IMR-90 (cell line): ENCODE measurements around the gene SERPINA6. TPM values are rescaled to one million over a fixed set of nuclear protein-coding genes. Genes with fewer than 3 reads are reported as not detected.
A peak's percentile ranks its signal among the peaks of the same experiment; 100 is the strongest.

Experiments used
- ATAC-seq: fragments of 200-7000 bp; cut with Tn5 transposase; 2 replicates; pipeline ENCODE4 v1.9.1; 2020; ENCODE audit warnings: low read depth, mild to moderate bottlenecking, moderate library complexity
- BruUV-seq: library from RNA; stranded (reverse); fragments of 400-500 nt; replicated peaks from 2 replicates; lab custom pipeline; 2021; lab: Mats Ljungman, UMichigan
- CTCF ChIA-PET: fragments of 300-600 bp; formaldehyde crosslinking; extraction: SDS; loops from one replicate; lab custom pipeline; 2021; ENCODE audit warnings: antibody characterized with exemption; lab: Yijun Ruan, JAX
- POLR2A ChIA-PET: fragments of 300-600 bp; sonication (Branson Sonifier 250); formaldehyde crosslinking; loops from one replicate; lab custom pipeline; 2022; ENCODE audit warnings: antibody characterized with exemption; ENCODE audit not compliant: unreplicated experiment; lab: Charles Lee
- DNase-seq: peaks from one replicate; pipeline ENCODE4 v3.0.0; 2013
- H2AFZ ChIP-seq: replicated peaks from 2 replicates; pipeline ENCODE3; 2013; ENCODE audit warnings: low read length, mild to moderate bottlenecking; ENCODE audit not compliant: poor library complexity
- H2AK5ac ChIP-seq: 2 replicates; pipeline ENCODE4 v1.6.1; 2013; ENCODE audit warnings: low read depth, low read length, inconsistent platforms
- H2AK9ac ChIP-seq: replicated peaks from 2 replicates; pipeline ENCODE3; 2013; ENCODE audit warnings: mild to moderate bottlenecking, low read depth, low read length, moderate library complexity; ENCODE audit not compliant: poor library complexity
- H2BK120ac ChIP-seq: 2 replicates; pipeline ENCODE4 v1.6.1; 2013; ENCODE audit warnings: low read depth, low read length, inconsistent platforms
- H2BK15ac ChIP-seq: 3 replicates; pipeline ENCODE4 v1.6.1; 2013; ENCODE audit warnings: low read depth, low read length, inconsistent platforms
- H2BK20ac ChIP-seq: 2 replicates; pipeline ENCODE4 v1.6.1; 2013; ENCODE audit warnings: low read depth, mild to moderate bottlenecking, inconsistent platforms, low read length, moderate library complexity
- H2BK5ac ChIP-seq: 2 replicates; pipeline ENCODE4 v1.6.1; 2013; ENCODE audit warnings: mild to moderate bottlenecking, low read depth, low read length, inconsistent platforms; ENCODE audit not compliant: poor library complexity, severe bottlenecking
- H3K14ac ChIP-seq: replicated peaks from 2 replicates; pipeline ENCODE4 v1.6.1; 2013; ENCODE audit warnings: low read depth, low read length, inconsistent platforms
- H3K18ac ChIP-seq: 2 replicates; pipeline ENCODE4 v1.6.1; 2013; ENCODE audit warnings: low read depth, low read length, control low read depth
- H3K23ac ChIP-seq: 2 replicates; pipeline ENCODE4 v1.6.1; 2013; ENCODE audit warnings: low read depth, low read length, inconsistent platforms
- H3K27ac ChIP-seq: 2 replicates; pipeline ENCODE4 v1.5.1; 2013; ENCODE audit warnings: mild to moderate bottlenecking, control low read depth, low read length; ENCODE audit not compliant: insufficient read depth
- H3K27me3 ChIP-seq: 2 replicates; pipeline ENCODE4 v1.6.1; 2013; ENCODE audit warnings: low read length; ENCODE audit not compliant: control insufficient read depth, insufficient read depth
- H3K36me3 ChIP-seq: 2 replicates; pipeline ENCODE4 v1.6.1; 2013; ENCODE audit warnings: low read length, mixed read lengths; ENCODE audit not compliant: control insufficient read depth, insufficient read depth
- H3K4ac ChIP-seq: 2 replicates; pipeline ENCODE4 v1.6.1; 2013; ENCODE audit warnings: low read depth, low read length, inconsistent platforms
- H3K4me1 ChIP-seq: 2 replicates; pipeline ENCODE4 v1.6.1; 2013; ENCODE audit warnings: low read length, mixed read lengths; ENCODE audit not compliant: control insufficient read depth, insufficient read depth
- H3K4me2 ChIP-seq: 2 replicates; pipeline ENCODE4 v1.6.1; 2013; ENCODE audit warnings: low read depth, mild to moderate bottlenecking, control low read depth, low read length, moderate library complexity
- H3K4me3 ChIP-seq: 2 replicates; pipeline ENCODE4 v1.5.1; 2013; ENCODE audit warnings: low read depth, mild to moderate bottlenecking, control low read depth, low read length, moderate library complexity; ENCODE audit not compliant: insufficient read depth
- H3K56ac ChIP-seq: 2 replicates; pipeline ENCODE4 v1.6.1; 2013; ENCODE audit warnings: low read length, inconsistent platforms; ENCODE audit not compliant: insufficient read depth; ENCODE audit errors: extremely low read depth
- H3K79me1 ChIP-seq, 2 experiments: 2 replicates each; pipeline ENCODE4 v1.6.1; 2013; ENCODE audit warnings: low read length in 2 of 2, inconsistent platforms in 1 of 2, low read depth in 1 of 2
- H3K9ac ChIP-seq: 2 replicates; pipeline ENCODE4 v1.6.1; 2013; ENCODE audit warnings: low read depth, low read length, control low read depth
- H3K9me1 ChIP-seq: 2 replicates; pipeline ENCODE4 v1.6.1; 2013; ENCODE audit warnings: low read length, inconsistent platforms; ENCODE audit not compliant: insufficient read depth
- H3K9me3 ChIP-seq: 2 replicates; pipeline ENCODE4 v1.6.1; 2013; ENCODE audit warnings: low read length; ENCODE audit not compliant: control insufficient read depth, insufficient read depth
- H4K20me1 ChIP-seq: 2 replicates; pipeline ENCODE4 v1.6.1; 2013; ENCODE audit warnings: low read length, inconsistent platforms; ENCODE audit not compliant: insufficient read depth
- H4K5ac ChIP-seq: 2 replicates; pipeline ENCODE4 v1.6.1; 2013; ENCODE audit warnings: mild to moderate bottlenecking, low read depth, low read length, control low read depth
- H4K8ac ChIP-seq, 2 experiments: 2 replicates each; pipeline ENCODE4 v1.6.1; 2013; ENCODE audit warnings: low read depth in 2 of 2, low read length in 2 of 2, control low read depth in 1 of 2, inconsistent platforms in 1 of 2
- H4K91ac ChIP-seq: 2 replicates; pipeline ENCODE4 v1.6.1; 2013; ENCODE audit warnings: low read depth, low read length, inconsistent platforms; ENCODE audit not compliant: insufficient read depth
- BHLHE40 ChIP-seq: fragments of 150-350 bp; IDR thresholded peaks from 2 replicates; pipeline ENCODE4 v1.6.1; 2016; ENCODE audit warnings: mild to moderate bottlenecking, low read depth, low read length
- CEBPB ChIP-seq: IDR thresholded peaks from 2 replicates; pipeline ENCODE4 v1.6.1; 2012; ENCODE audit warnings: low read depth, low read length, improper control_type of control experiment
- CHD1 ChIP-seq: IDR thresholded peaks from 2 replicates; pipeline ENCODE4 v1.6.1; 2012; ENCODE audit warnings: low read depth, low read length, improper control_type of control experiment
- CTCF ChIP-seq: conservative IDR thresholded peaks from 2 replicates; pipeline ENCODE4 v1.5.1; 2012; ENCODE audit warnings: mild to moderate bottlenecking, low read depth, low read length, improper control_type of control experiment
- ELK1 ChIP-seq: fragments of 150-350 bp; IDR thresholded peaks from 2 replicates; pipeline ENCODE4 v1.6.1; 2016; ENCODE audit warnings: low read depth, mild to moderate bottlenecking, low read length, moderate library complexity, borderline replicate concordance
- FOS ChIP-seq: fragments of 150-350 bp; IDR thresholded peaks from 2 replicates; pipeline ENCODE4 v1.6.1; 2016; ENCODE audit warnings: low read depth, low read length
- MAFK ChIP-seq: IDR thresholded peaks from 2 replicates; pipeline ENCODE4 v1.6.1; 2012; ENCODE audit warnings: low read depth, low read length, improper control_type of control experiment
- MAZ ChIP-seq: IDR thresholded peaks from 2 replicates; pipeline ENCODE4 v1.6.1; 2012; ENCODE audit warnings: low read depth, mild to moderate bottlenecking, low read length, improper control_type of control experiment, moderate library complexity, borderline replicate concordance
- MXI1 ChIP-seq: IDR thresholded peaks from 2 replicates; pipeline ENCODE4 v1.6.1; 2012; ENCODE audit warnings: low read depth, mild to moderate bottlenecking, low read length, moderate library complexity, borderline replicate concordance
- NFE2L2 ChIP-seq: fragments of 150-350 bp; IDR thresholded peaks from 2 replicates; pipeline ENCODE4 v1.6.1; 2016; ENCODE audit warnings: low read depth, mild to moderate bottlenecking, low read length
- POLR2A ChIP-seq: IDR thresholded peaks from 2 replicates; pipeline ENCODE4 v1.6.1; 2012; ENCODE audit warnings: mild to moderate bottlenecking, low read depth, low read length
- RAD21 ChIP-seq: IDR thresholded peaks from 2 replicates; pipeline ENCODE4 v1.6.1; 2012; ENCODE audit warnings: low read length, improper control_type of control experiment
- RCOR1 ChIP-seq: IDR thresholded peaks from 2 replicates; pipeline ENCODE4 v1.6.1; 2012; ENCODE audit warnings: mild to moderate bottlenecking, low read length, improper control_type of control experiment; ENCODE audit not compliant: insufficient replicate concordance
- RFX5 ChIP-seq: IDR thresholded peaks from 2 replicates; pipeline ENCODE4 v1.8.0; 2012; ENCODE audit warnings: low read depth, mild to moderate bottlenecking, low read length, moderate library complexity
- SMC3 ChIP-seq: fragments of 150-350 bp; IDR thresholded peaks from 2 replicates; pipeline ENCODE4 v1.6.1; 2016; ENCODE audit warnings: low read depth, mild to moderate bottlenecking, antibody characterized with exemption, low read length, moderate library complexity
- USF2 ChIP-seq: fragments of 150-350 bp; IDR thresholded peaks from 2 replicates; pipeline ENCODE4 v1.6.1; 2017; ENCODE audit warnings: mild to moderate bottlenecking, antibody characterized with exemption, low read length, low read depth
- WGBS, 2 experiments: methylation state at CpG; one replicate each; pipeline versions ENCODE4 v1.1.5 to v1.1.7; 2013; ENCODE audit warnings: missing lambda C conversion rate in 2 of 2; ENCODE audit not compliant: insufficient read length in 1 of 2; ENCODE audit errors: extremely low coverage in 2 of 2; 5-methylcytosine and 5-hydroxymethylcytosine counted together
- dilution Hi-C: fragments of 300-500 bp; cut with HindIII; formaldehyde crosslinking; loops from one replicate; pipeline ENCODE4 v1.14.3; 2018; ENCODE audit warnings: low sequenced_read_pairs; ENCODE audit not compliant: unreplicated experiment
- in situ Hi-C: fragments of 300-500 bp; cut with MboI; formaldehyde crosslinking; loops from 3 replicates; pipeline ENCODE4 v1.14.3; 2019; ENCODE audit warnings: low sequenced_read_pairs, inconsistent platforms, mixed read lengths
- intact Hi-C: fragments of 100-400 bp; cut with micrococcal nuclease; formaldehyde crosslinking; loops from 2 replicates; pipeline ENCODE4 v1.10.0; 2022
- polyA plus RNA-seq, 3 experiments: library from polyadenylated mRNA; depleted of rRNA; stranded (reverse); fragments of >200 nt; gene quantifications; 2 replicates each; pipeline ENCODE4 v1.2.3, GENCODE V29; 2012; ENCODE audit warnings: low replicate concordance in 1 of 3
- total RNA-seq: library from RNA; depleted of rRNA; stranded (reverse); fragments of >200 nt; gene quantifications from 2 replicates; pipeline ENCODE4 v1.2.3, GENCODE V29; 2012

Gene SERPINA6
- total and polyA plus RNA-seq, 2 of the 4 experiments (the other 2 are of a cell fraction) = not detected

- POLR2A ChIA-PET = no interaction called here
- DNase-seq = peak; percentile 65
- dilution Hi-C loops = no loop called here
Observed at GRCh38 chr14:94355191-94355794, 32.2 kb upstream of the SERPINA6 start.

More at GRCh38 chr14:94355191-94355794, 32.2 kb upstream of the SERPINA6 start:
- no peak overlapping the region for H3K4ac ChIP-seq
- no peaks in the 10 kb centered on the region for H3K27me3 ChIP-seq
- H3K23ac ChIP-seq = no peak overlapping the region
- 0 out of 2 replicates have a peak, but pooled peaks cover 2% of the 10 kb centered on the region for H3K4me1 ChIP-seq
- no peak overlapping the region for H2AK5ac ChIP-seq
- H2BK20ac ChIP-seq = no peak overlapping the region
- intact Hi-C loops (loop anchor here (1.0 kb wide), 2 partner anchors 58 to 131 kb away; no protein-coding TSS in a partner anchor), in situ Hi-C loops (no loop called here)
- no peak overlapping the region; the same call in 1 of the 2 replicates for H3K4me2 ChIP-seq
- no peak overlapping the region for H2BK5ac ChIP-seq
- no peak overlapping the region for H3K14ac ChIP-seq
- TF ChIP-seq SMC3 (peak; percentile 58), CTCF (peak; percentile 52), MAZ (no peak), CEBPB (peak; percentile 19; the same call in 1 of the 2 replicates), MXI1 (no peak), BHLHE40 (no peak), FOS (no peak), MAFK (no peak), USF2 (no peak), RFX5 (no peak), RAD21 (peak; percentile 67), POLR2A (no peak), NFE2L2 (no peak), RCOR1 (no peak), ELK1 (no peak), CHD1 (no peak)
- ATAC-seq = peak; percentile 93
- H2BK120ac ChIP-seq = no peak overlapping the region
- H4K5ac ChIP-seq = no peak overlapping the region
- no TSS peak for BruUV-seq
- H2BK15ac ChIP-seq = no peak overlapping the region
- H3K79me1 ChIP-seq = no peaks in the 10 kb centered on the region
- H3K36me3 ChIP-seq = no peaks in the 10 kb centered on the region
- H2AK9ac ChIP-seq = peak overlapping the region; percentile 15
- H4K91ac ChIP-seq = no peak overlapping the region
- H2AFZ ChIP-seq = peak overlapping the region; percentile 36
- no peak overlapping the region for H3K9ac ChIP-seq
- H3K56ac ChIP-seq = no peak overlapping the region
- H3K4me3 ChIP-seq = no peak overlapping the region
- H3K18ac ChIP-seq = no peak overlapping the region
- no peaks in the 10 kb centered on the region for H3K9me3 ChIP-seq
- H3K9me1 ChIP-seq = no peaks in the 10 kb centered on the region
- no peak overlapping the region for H4K8ac ChIP-seq
- H4K20me1 ChIP-seq = no peaks in the 10 kb centered on the region
- WGBS, 2 experiments = no CpG with 5 or more reads among the region's 15 CpGs
- CTCF ChIA-PET = interaction anchor here (0.9 to 1.4 kb wide), 4 partner anchors 9 to 131 kb away, joined by 3 to 6 read pairs (median 4); no protein-coding TSS in a partner anchor
- H3K27ac ChIP-seq = no peak overlapping the region
